PC-9 (cell line): Measurements from ENCODE around the gene ASB13. TPM values are rescaled to one million over a fixed set of nuclear protein-coding genes. Genes with fewer than 3 reads are reported as not detected.

Source experiments
- BruUV-seq: library from RNA; stranded (reverse); fragments of 400-500 nt; replicated peaks from 2 replicates; lab custom pipeline; 2021; lab: Mats Ljungman, UMichigan
- CTCF ChIA-PET: fragments of 300-600 bp; sonication (Branson Sonifier 250); formaldehyde crosslinking; loops from one replicate; lab custom pipeline; 2022; ENCODE audit warnings: antibody characterized with exemption; lab: Charles Lee
- POLR2A ChIA-PET: fragments of 300-600 bp; sonication (Branson Sonifier 250); formaldehyde crosslinking; loops from one replicate; lab custom pipeline; 2022; ENCODE audit warnings: antibody characterized with exemption; ENCODE audit not compliant: unreplicated experiment; lab: Charles Lee
- DNase-seq, 2 experiments: peaks; one replicate each; pipeline versions ENCODE4 v3.0.0 to v3.0.0-alpha.2; 2015 to 2022; ENCODE audit warnings: mixed read lengths in 1 of 2
- H2AFZ ChIP-seq: fragments of 200-600 bp; sonication (generic); 2 replicates; pipeline ENCODE4 v1.8.1; 2017; ENCODE audit warnings: antibody characterized with exemption
- H3F3A ChIP-seq: fragments of 200-600 bp; sonication (generic); 2 replicates; pipeline ENCODE4 v1.8.1; 2017; ENCODE audit warnings: antibody characterized with exemption, mild to moderate bottlenecking, low read depth; ENCODE audit not compliant: insufficient read depth
- H3K27ac ChIP-seq: fragments of 200-600 bp; sonication (generic); 2 replicates; pipeline ENCODE4 v1.6.1; 2016; ENCODE audit warnings: mixed run types
- H3K27me3 ChIP-seq: fragments of 200-600 bp; sonication (generic); 2 replicates; pipeline ENCODE4 v1.6.1; 2016; ENCODE audit warnings: low read depth, mixed run types; ENCODE audit not compliant: insufficient read depth
- H3K36me3 ChIP-seq: fragments of 200-600 bp; sonication (generic); 2 replicates; pipeline ENCODE4 v1.6.1; 2016; ENCODE audit warnings: low read depth, mixed run types
- H3K4me1 ChIP-seq: fragments of 200-600 bp; sonication (generic); replicated peaks from 2 replicates; pipeline ENCODE4 v1.6.1; 2016; ENCODE audit warnings: mixed run types; ENCODE audit not compliant: insufficient read depth
- H3K4me2 ChIP-seq: fragments of 200-600 bp; sonication (generic); 2 replicates; pipeline ENCODE4 v1.6.1; 2017; ENCODE audit warnings: mixed run types
- H3K4me3 ChIP-seq: fragments of 200-600 bp; sonication (generic); 2 replicates; pipeline ENCODE4 v1.6.1; 2016; ENCODE audit warnings: mixed run types
- H3K79me2 ChIP-seq: fragments of 200-600 bp; sonication (generic); 2 replicates; pipeline ENCODE4 v1.6.1; 2017; ENCODE audit warnings: low read depth, mixed run types
- H3K9me2 ChIP-seq: fragments of 200-600 bp; sonication (generic); 2 replicates; pipeline ENCODE4 v1.8.1; 2017; ENCODE audit warnings: mild to moderate bottlenecking; ENCODE audit not compliant: insufficient read depth
- H3K9me3 ChIP-seq: fragments of 200-600 bp; sonication (generic); 2 replicates; pipeline ENCODE4 v1.8.1; 2016; ENCODE audit warnings: low read depth; ENCODE audit not compliant: insufficient read depth
- H4K20me1 ChIP-seq: fragments of 200-600 bp; sonication (generic); 2 replicates; pipeline ENCODE4 v1.8.1; 2017; ENCODE audit not compliant: insufficient read depth
- CTCF ChIP-seq: fragments of 200-600 bp; sonication (generic); conservative IDR thresholded peaks from 2 replicates; pipeline ENCODE4 v1.6.1; 2017; ENCODE audit warnings: mixed run types, antibody characterized with exemption, mild to moderate bottlenecking, moderate library complexity
- EZH2 ChIP-seq: fragments of 200-600 bp; sonication (generic); IDR thresholded peaks from 2 replicates; pipeline ENCODE4 v1.8.0; 2017; ENCODE audit warnings: antibody characterized with exemption, low read depth
- intact Hi-C: fragments of 100-400 bp; cut with micrococcal nuclease; formaldehyde crosslinking; loops from one replicate; pipeline ENCODE4 v1.10.0; 2022; ENCODE audit not compliant: unreplicated experiment
- total RNA-seq: library from RNA; stranded (reverse); gene quantifications from 2 replicates; pipeline ENCODE4 v1.2.3, GENCODE V29; 2021

The ASB13 gene
- total RNA-seq, 1 experiment from 2014 or later: 22.2 TPM

GRCh38 chr10:5592070-5592469 lies 74.3 kb downstream of the ASB13 start:
- peaks cover 60% of the 10 kb centered on the region for H3F3A ChIP-seq
- peaks cover 97% of the 10 kb centered on the region for H3K4me1 ChIP-seq
- TF ChIP-seq EZH2 (no peak), CTCF (no peak)
- no TSS peak for BruUV-seq
- H3K27ac ChIP-seq: no peak overlapping the region
- H2AFZ ChIP-seq: no peak overlapping the region
- no peak overlapping the region for H3K4me3 ChIP-seq
- no peaks in the 10 kb centered on the region for H3K36me3 ChIP-seq
- peaks cover 28% of the 10 kb centered on the region for H3K79me2 ChIP-seq
- ChIA-PET POLR2A (interaction anchor here (0.6 kb wide), 1 partner anchor 29 kb away, joined by 3 read pairs; no protein-coding TSS in a partner anchor), CTCF (no interaction called here)
- no peak for DNase-seq
- no peaks in the 10 kb centered on the region for H3K9me3 ChIP-seq
- intact Hi-C loops: no loop called here
- H4K20me1 ChIP-seq: no peaks in the 10 kb centered on the region
- H3K4me2 ChIP-seq: no peak overlapping the region
- H3K9me2 ChIP-seq: no peaks in the 10 kb centered on the region
- no peaks in the 10 kb centered on the region for H3K27me3 ChIP-seq

- peak overlapping the region; percentile 99 for H3K27ac ChIP-seq
- H3K4me1 ChIP-seq: peaks cover 97% of the 10 kb centered on the region
- BruUV-seq: no TSS peak
- intact Hi-C loops: no loop called here
- H3K4me3 ChIP-seq: no peak overlapping the region
- H3F3A ChIP-seq: peaks cover 54% of the 10 kb centered on the region
- CTCF ChIA-PET: no interaction called here
- no peaks in the 10 kb centered on the region for H4K20me1 ChIP-seq
- no peaks in the 10 kb centered on the region for H3K9me3 ChIP-seq
- H3K36me3 ChIP-seq: no peaks in the 10 kb centered on the region
- peaks cover 28% of the 10 kb centered on the region for H3K79me2 ChIP-seq
- peak overlapping the region; percentile 75 for H3K4me2 ChIP-seq
- TF ChIP-seq CTCF: no peak
- TF ChIP-seq EZH2: no peak
- H3K9me2 ChIP-seq: no peaks in the 10 kb centered on the region
- H3K27me3 ChIP-seq: no peaks in the 10 kb centered on the region
- H2AFZ ChIP-seq: no peak overlapping the region
- no peak for DNase-seq
- POLR2A ChIA-PET: interaction anchor here (0.6 kb wide), 1 partner anchor 513 kb away, joined by 3 read pairs; no protein-coding TSS in a partner anchor
Measured at GRCh38 chr10:5591336-5591824, 75.0 kb downstream of the ASB13 start.

GRCh38 chr10:5590816-5591215 lies 75.6 kb downstream of the ASB13 start:
- Histone ChIP-seq H3F3A (peaks cover 53% of the 10 kb centered on the region), H3K9me3 (no peaks in the 10 kb centered on the region), H3K9me2 (no peaks in the 10 kb centered on the region), H4K20me1 (no peaks in the 10 kb centered on the region), H3K36me3 (no peaks in the 10 kb centered on the region), H3K4me2 (peak overlapping the region; percentile 75), H3K27ac (peak overlapping the region; percentile 99), H3K4me1 (peaks cover 98% of the 10 kb centered on the region), H2AFZ (0 out of 2 replicates have a peak overlapping the region, but pooled peaks have one; percentile 60), H3K27me3 (no peaks in the 10 kb centered on the region), H3K79me2 (peaks cover 28% of the 10 kb centered on the region), H3K4me3 (no peak overlapping the region; the same call in 1 of the 2 replicates)
- CTCF ChIA-PET: no interaction called here
- DNase-seq: no peak
- intact Hi-C loops: no loop called here
- no TSS peak for BruUV-seq
- POLR2A ChIA-PET: interaction anchor here (0.6 kb wide), 1 partner anchor 512 kb away, joined by 3 read pairs; no protein-coding TSS in a partner anchor
- TF ChIP-seq CTCF (no peak), EZH2 (no peak)
